D721Med (cell line): ENCODE measurements around the gene GALR3.

Source experiments
- DNase-seq: peaks from one replicate; pipeline ENCODE4 v3.0.0; 2011; ENCODE audit warnings: low spot score; ENCODE audit not compliant: insufficient read length
- FAIRE-seq: peaks from 2 replicates; lab custom pipeline; 2011; peaks lifted over from hg19 to GRCh38; lab: Jason Lieb, UNC
- TF ChIP-seq, protein P1 (sequence below): IDR thresholded peaks from 2 replicates; pipeline ENCODE4 v1.5.1; 2012; ENCODE audit warnings: mild to moderate bottlenecking, control low read depth; ENCODE audit not compliant: insufficient read depth; ENCODE audit errors: missing control alignments

GALR3 gene

DNA sequence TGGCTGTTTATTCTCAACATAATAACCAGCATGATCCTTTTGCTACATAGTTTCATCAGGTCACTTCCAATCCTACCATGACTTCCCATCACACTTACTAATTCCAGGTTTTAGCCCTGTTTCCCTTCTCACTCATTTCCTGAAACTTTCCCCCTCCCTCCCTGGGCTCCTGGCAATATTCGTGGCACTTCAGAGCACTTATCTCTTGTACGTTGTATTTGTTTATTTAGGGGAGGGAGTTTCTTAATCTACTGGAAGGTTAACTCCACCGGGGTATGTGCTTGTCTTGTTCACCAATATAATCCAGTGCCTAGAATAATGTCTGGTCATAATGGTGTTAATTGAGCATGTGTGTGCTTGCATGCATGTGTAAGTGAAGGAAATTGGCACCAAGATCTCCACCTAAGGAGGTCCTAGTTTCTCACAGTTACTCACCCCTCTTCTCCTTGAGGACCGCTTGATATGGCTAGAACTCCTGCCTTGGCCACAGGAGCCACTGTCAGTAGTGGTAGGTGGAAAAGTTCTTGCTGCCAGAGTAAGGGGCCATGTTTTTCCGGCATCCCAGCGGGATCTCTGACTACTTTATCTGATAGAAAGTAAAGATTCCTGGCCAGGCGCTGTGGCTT lies 37.7 kb downstream of the GALR3 start:
- FAIRE-seq: no peak
- TF ChIP-seq, protein P1, sequence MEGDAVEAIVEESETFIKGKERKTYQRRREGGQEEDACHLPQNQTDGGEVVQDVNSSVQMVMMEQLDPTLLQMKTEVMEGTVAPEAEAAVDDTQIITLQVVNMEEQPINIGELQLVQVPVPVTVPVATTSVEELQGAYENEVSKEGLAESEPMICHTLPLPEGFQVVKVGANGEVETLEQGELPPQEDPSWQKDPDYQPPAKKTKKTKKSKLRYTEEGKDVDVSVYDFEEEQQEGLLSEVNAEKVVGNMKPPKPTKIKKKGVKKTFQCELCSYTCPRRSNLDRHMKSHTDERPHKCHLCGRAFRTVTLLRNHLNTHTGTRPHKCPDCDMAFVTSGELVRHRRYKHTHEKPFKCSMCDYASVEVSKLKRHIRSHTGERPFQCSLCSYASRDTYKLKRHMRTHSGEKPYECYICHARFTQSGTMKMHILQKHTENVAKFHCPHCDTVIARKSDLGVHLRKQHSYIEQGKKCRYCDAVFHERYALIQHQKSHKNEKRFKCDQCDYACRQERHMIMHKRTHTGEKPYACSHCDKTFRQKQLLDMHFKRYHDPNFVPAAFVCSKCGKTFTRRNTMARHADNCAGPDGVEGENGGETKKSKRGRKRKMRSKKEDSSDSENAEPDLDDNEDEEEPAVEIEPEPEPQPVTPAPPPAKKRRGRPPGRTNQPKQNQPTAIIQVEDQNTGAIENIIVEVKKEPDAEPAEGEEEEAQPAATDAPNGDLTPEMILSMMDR: no peak
- no peak for DNase-seq

DNA sequence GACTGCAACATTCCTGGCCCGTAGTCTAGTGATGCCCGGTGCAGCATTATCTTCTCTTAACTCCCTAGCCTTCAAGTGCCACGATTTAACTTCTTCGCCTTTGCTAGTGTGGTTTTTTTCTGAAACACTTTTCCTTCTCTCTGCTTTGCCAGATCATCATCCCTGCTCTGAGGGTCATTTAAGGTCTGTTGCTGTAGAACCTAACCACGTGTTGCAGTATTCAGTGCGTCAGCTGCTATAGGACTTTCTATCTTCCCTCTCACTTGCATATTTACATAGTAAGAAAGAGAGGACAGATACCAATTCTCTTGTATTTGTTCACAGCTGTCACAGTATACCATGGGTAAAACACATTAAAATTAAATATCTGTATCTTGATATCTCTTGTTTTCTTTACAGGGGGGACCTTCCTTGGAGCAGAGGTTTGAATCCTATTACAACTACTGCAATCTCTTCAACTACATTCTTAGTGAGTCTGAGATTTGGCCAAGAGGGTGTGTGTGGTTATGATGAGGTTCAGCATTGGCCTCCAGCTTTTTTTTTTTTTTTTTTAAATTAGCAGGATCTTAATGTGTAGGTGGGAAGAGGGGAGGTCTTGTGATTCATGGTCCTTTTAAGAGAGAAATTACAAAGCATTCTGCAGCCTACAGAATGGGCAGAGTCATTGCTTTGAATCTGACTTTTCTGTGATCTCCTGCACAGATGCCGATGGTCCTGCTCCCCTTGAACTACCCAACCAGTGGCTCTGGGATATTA lies 39.6 kb downstream of the GALR3 start:
- DNase-seq: no peak
- no peak for FAIRE-seq
- TF ChIP-seq, protein P1: no peak

DNA sequence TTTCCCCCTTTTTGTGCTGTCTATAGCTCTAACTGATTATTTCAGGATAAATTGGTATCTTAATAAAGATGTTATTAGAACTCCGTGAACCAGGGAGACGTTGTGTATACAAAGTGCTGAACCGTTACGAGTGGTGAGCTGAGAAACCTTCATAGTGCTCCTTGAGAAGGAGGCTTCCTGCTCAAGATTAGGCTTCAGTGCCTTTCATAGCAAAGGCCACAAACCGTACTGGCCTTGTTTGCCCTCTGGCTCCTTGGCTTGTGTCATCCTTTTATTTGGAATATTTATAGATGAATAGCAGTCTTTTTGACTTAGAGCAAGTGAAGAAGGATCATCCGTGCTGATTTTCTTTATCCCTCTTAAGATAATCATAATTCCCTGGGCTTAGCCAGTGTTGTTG lies 42.3 kb downstream of the GALR3 start:
- TF ChIP-seq, protein P1: no peak
- FAIRE-seq: no peak
- no peak for DNase-seq

DNA sequence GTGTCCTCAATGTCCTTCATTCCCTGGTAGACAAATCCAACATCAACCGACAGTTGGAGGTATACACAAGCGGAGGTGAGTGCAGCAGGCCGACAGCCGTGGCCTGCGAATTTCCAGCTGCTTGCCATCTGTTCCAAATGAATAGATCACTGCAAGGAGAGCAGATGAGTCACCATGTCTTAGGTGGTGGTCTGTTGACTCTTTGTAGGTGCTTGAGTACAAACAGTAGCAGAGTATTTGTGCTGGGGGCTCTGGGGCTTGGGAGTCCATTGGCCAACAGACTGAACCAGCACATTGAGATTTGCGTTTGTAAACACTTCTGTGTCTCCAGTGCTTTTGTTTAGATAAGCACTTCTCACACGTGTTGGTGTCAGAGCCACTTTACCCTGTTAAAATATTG lies 47.1 kb downstream of the GALR3 start:
- DNase-seq: no peak
- TF ChIP-seq, protein P1: no peak
- no peak for FAIRE-seq
